OCI-LY3 (cell line): Measurements from ENCODE around the gene SH3PXD2A.

Source experiments
- H2AFZ ChIP-seq: fragments of 200-600, 300-600 bp; shearing (Covaris generic); 2 replicates; pipeline ENCODE4 v1.6.0; 2014; ENCODE audit warnings: antibody characterized with exemption, low read depth, low read length
- H3K27ac ChIP-seq: fragments of 200-600, 300-600 bp; sonication (generic); 2 replicates; pipeline ENCODE4 v1.5.1; 2014; ENCODE audit warnings: mild to moderate bottlenecking, low read length, moderate library complexity, mixed read lengths
- H3K27me3 ChIP-seq: fragments of 200-600, 300-600 bp; sonication (generic); 2 replicates; pipeline ENCODE4 v1.6.1; 2014; ENCODE audit warnings: low read depth, low read length, mixed read lengths
- H3K36me3 ChIP-seq: fragments of 200-600, 300-600 bp; sonication (generic); replicated peaks from 2 replicates; pipeline ENCODE3; 2014; ENCODE audit warnings: low read depth, low read length, mixed read lengths
- H3K4me1 ChIP-seq: fragments of 300-600, 200-600 bp; sonication (generic); 2 replicates; pipeline ENCODE4 v1.6.1; 2014; ENCODE audit warnings: low read length, mixed read lengths
- H3K4me2 ChIP-seq: fragments of 200-600, 300-600 bp; sonication (generic); 2 replicates; pipeline ENCODE4 v1.6.1; 2014; ENCODE audit warnings: low read length, mixed read lengths
- H3K4me3 ChIP-seq: fragments of 300-600, 200-600 bp; sonication (generic); 2 replicates; pipeline ENCODE4 v1.5.1; 2014; ENCODE audit warnings: antibody characterized with exemption, mild to moderate bottlenecking, low read length, moderate library complexity
- H3K79me2 ChIP-seq: fragments of 300-600, 200-600 bp; shearing (Covaris generic); 2 replicates; pipeline ENCODE4 v1.6.1; 2014; ENCODE audit warnings: mild to moderate bottlenecking, low read length, mixed read lengths
- H3K9ac ChIP-seq: fragments of 300-600, 200-600 bp; shearing (Covaris generic); 2 replicates; pipeline ENCODE4 v1.6.0; 2014; ENCODE audit warnings: mild to moderate bottlenecking, low read length, moderate library complexity
- H3K9me3 ChIP-seq: fragments of 200-600, 300-600 bp; shearing (Covaris generic); 2 replicates; pipeline ENCODE4 v1.6.1; 2014; ENCODE audit warnings: low read length, mixed read lengths; ENCODE audit not compliant: insufficient read depth
- H4K20me1 ChIP-seq: fragments of 200-600, 300-600 bp; sonication (generic); 2 replicates; pipeline ENCODE4 v1.6.1; 2016; ENCODE audit warnings: low read length, mixed read lengths; ENCODE audit not compliant: insufficient read depth
- CTCF ChIP-seq: fragments of 200-600, 300-600 bp; sonication (generic); IDR thresholded peaks from 2 replicates; pipeline ENCODE4 v1.5.1; 2014; ENCODE audit warnings: antibody characterized with exemption, low read length, low read depth
- EZH2phosphoT487 ChIP-seq: fragments of 200-600 bp; shearing (Covaris generic); IDR thresholded peaks from 2 replicates; pipeline ENCODE4 v1.6.1; 2018; ENCODE audit warnings: antibody characterized with exemption, mixed run types, low read depth

SH3PXD2A gene

GRCh38 chr10:103691723-103692435 is 163.5 kb downstream of the SH3PXD2A start:
- peaks cover 8% of the 10 kb centered on the region for H3K36me3 ChIP-seq
- H3K9ac ChIP-seq, result peak overlapping the region; percentile 88
- peaks cover 52% of the 10 kb centered on the region for H3K4me1 ChIP-seq
- H3K4me3 ChIP-seq, result peak overlapping the region; percentile 99
- H4K20me1 ChIP-seq, result peaks cover 40% of the 10 kb centered on the region; the same call in 1 of the 2 replicates
- no peaks in the 10 kb centered on the region for H3K9me3 ChIP-seq
- H2AFZ ChIP-seq, result no peak overlapping the region
- H3K27ac ChIP-seq, result peak overlapping the region; percentile 84
- TF ChIP-seq EZH2phosphoT487, result no peak
- TF ChIP-seq CTCF, result no peak
- H3K79me2 ChIP-seq, result peaks cover 43% of the 10 kb centered on the region
- H3K4me2 ChIP-seq, result peak overlapping the region; percentile 99
- H3K27me3 ChIP-seq, result no peaks in the 10 kb centered on the region

- Histone ChIP-seq H3K9ac (peak overlapping the region; percentile 88), H2AFZ (no peak overlapping the region), H3K4me3 (peak overlapping the region; percentile 99), H3K27me3 (no peaks in the 10 kb centered on the region), H3K4me2 (peak overlapping the region; percentile 99), H3K79me2 (peaks cover 43% of the 10 kb centered on the region), H4K20me1 (peaks cover 43% of the 10 kb centered on the region; the same call in 1 of the 2 replicates), H3K36me3 (peaks cover 8% of the 10 kb centered on the region), H3K4me1 (peaks cover 48% of the 10 kb centered on the region), H3K9me3 (no peaks in the 10 kb centered on the region), H3K27ac (no peak overlapping the region)
- TF ChIP-seq EZH2phosphoT487 (no peak), CTCF (no peak)
Measured at GRCh38 chr10:103691267-103691666, 164.1 kb downstream of the SH3PXD2A start.

- H3K9ac ChIP-seq, result no peak overlapping the region
- no peaks in the 10 kb centered on the region for H3K27me3 ChIP-seq
- no peak overlapping the region for H2AFZ ChIP-seq
- H3K27ac ChIP-seq, result no peak overlapping the region
- H3K36me3 ChIP-seq, result peaks cover 8% of the 10 kb centered on the region
- peaks cover 51% of the 10 kb centered on the region for H3K79me2 ChIP-seq
- H3K9me3 ChIP-seq, result no peaks in the 10 kb centered on the region
- H3K4me1 ChIP-seq, result peaks cover 42% of the 10 kb centered on the region
- peak overlapping the region; percentile 99; the same call in 1 of the 2 replicates for H3K4me2 ChIP-seq
- TF ChIP-seq CTCF (no peak), EZH2phosphoT487 (no peak)
- H4K20me1 ChIP-seq, result peaks cover 52% of the 10 kb centered on the region
- H3K4me3 ChIP-seq, result no peak overlapping the region
Measured at GRCh38 chr10:103690281-103690680, 165.1 kb downstream of the SH3PXD2A start.

GRCh38 chr10:103688491-103688890 is 166.9 kb downstream of the SH3PXD2A start:
- Histone ChIP-seq H3K4me1 (peaks cover 35% of the 10 kb centered on the region), H3K9me3 (no peaks in the 10 kb centered on the region), H3K79me2 (peaks cover 67% of the 10 kb centered on the region), H3K27ac (no peak overlapping the region), H3K36me3 (peaks cover 8% of the 10 kb centered on the region), H3K27me3 (no peaks in the 10 kb centered on the region), H3K4me3 (no peak overlapping the region), H3K9ac (no peak overlapping the region), H2AFZ (no peak overlapping the region), H4K20me1 (peaks cover 66% of the 10 kb centered on the region), H3K4me2 (no peak overlapping the region)
- TF ChIP-seq CTCF (no peak), EZH2phosphoT487 (no peak)
